ENCODE data around the gene MAT2B. TPM values are rescaled to one million over a fixed set of nuclear protein-coding genes. Genes with fewer than 3 reads are reported as not detected.

The MAT2B gene
- total and polyA plus RNA-seq, 4 experiments from 2014 or later: 150 to 420 (median 219) TPM

- ChIA-PET POLR2A (ENCODE audit: partially characterized antibody) (interaction anchor here (1.6 to 9.9 kb wide), 2 partner anchors 12 to 49 kb away, joined by 4 to 257 read pairs; partner anchors contain the start of genes HMMR and NUDCD2), CTCF (ENCODE audit: partially characterized antibody) (interaction anchor here (1.4 to 3.2 kb wide), 4 partner anchors 20 to 71 kb away, joined by 3 to 33 read pairs (median 6); partner anchors contain the start of genes CCNG1, HMMR and NUDCD2)
- no peaks in the 10 kb centered on the region for H3K27me3 Mint-ChIP-seq
- no peaks in the 10 kb centered on the region for H3K9me3 Mint-ChIP-seq
- H3K36me3 ChIP-seq (ENCODE audit: insufficient read depth, low read length): peaks cover 22% of the 10 kb centered on the region
- H3K4me1 Mint-ChIP-seq: peaks cover 42 to 74% (median 52%) of the 10 kb centered on the region in 4 donors
- H3K4me3 ChIP-seq (ENCODE audit: low read length in 2 of 2): peak overlapping the region; percentile 26 to 75
- H3K4me1 ChIP-seq (ENCODE audit: insufficient read depth, low read length): peaks cover 62% of the 10 kb centered on the region
- H3K27ac ChIP-seq (ENCODE audit: low read depth, low read length): peak overlapping the region; percentile 90
- intact Hi-C loops (cut with micrococcal nuclease): loop anchor here (2.0 kb wide), 1 partner anchor 13 kb away; no protein-coding TSS in a partner anchor
- peaks cover 22 to 56% of the 10 kb centered on the region in 2 donors for H3K36me3 Mint-ChIP-seq
- peak overlapping the region; percentile 97 to 100 (median 99) for H3K27ac Mint-ChIP-seq
- no peaks in the 10 kb centered on the region for H3K27me3 ChIP-seq (ENCODE audit: insufficient read depth, low read length)
- H3K4me3 Mint-ChIP-seq: peak overlapping the region; percentile 92 to 100 (median 98)
- H3K9me3 ChIP-seq (ENCODE audit: control insufficient read depth in 1 of 2, low read length in 2 of 2): no peaks in the 10 kb centered on the region
- peak in 1 of 5 donors; percentile 4 for DNase-seq
Measured at GRCh38 chr5:163509291-163509951, 4.0 kb downstream of the MAT2B start.

DNA sequence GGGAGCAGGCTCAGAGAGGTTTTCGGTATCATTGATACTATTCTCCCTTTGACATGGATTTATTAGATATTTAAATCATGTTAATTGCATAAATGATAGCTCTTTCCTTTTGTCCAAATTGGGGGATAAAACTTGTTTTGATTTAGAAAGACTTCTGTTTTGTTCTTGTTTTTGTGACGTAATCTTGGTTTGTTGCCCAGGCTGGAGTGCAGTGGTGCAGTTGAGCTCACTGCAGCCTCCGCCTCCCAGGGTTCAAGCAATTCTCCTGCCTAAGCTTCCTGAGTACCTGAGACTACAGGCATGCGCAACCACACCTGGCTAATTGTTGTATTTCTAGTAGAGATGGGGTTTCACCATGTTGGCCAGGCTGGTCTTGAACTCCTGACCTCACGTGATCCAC is 7.1 kb downstream of the MAT2B start:
- H3K27me3 ChIP-seq (ENCODE audit: insufficient read depth, low read length): no peaks in the 10 kb centered on the region
- peaks cover 64% of the 10 kb centered on the region for H3K4me1 ChIP-seq (ENCODE audit: insufficient read depth, low read length)
- CTCF ChIA-PET (ENCODE audit: partially characterized antibody): interaction anchor here (1.1 kb wide), 2 partner anchors 9 to 52 kb away, joined by 3 read pairs; partner anchors contain the start of genes HMMR and NUDCD2
- peaks cover 49% of the 10 kb centered on the region for H3K36me3 ChIP-seq (ENCODE audit: insufficient read depth, low read length)
- POLR2A ChIA-PET (ENCODE audit: partially characterized antibody): interaction anchor here (1.0 kb wide), 1 partner anchor 52 kb away, joined by 5 read pairs; the partner anchor contains the start of genes HMMR and NUDCD2
- no peak for DNase-seq
- Mint-ChIP-seq H3K36me3 (peaks cover 40 to 70% of the 10 kb centered on the region in 2 donors), H3K4me1 (peaks cover 39 to 75% (median 54%) of the 10 kb centered on the region in 4 donors), H3K27me3 (no peaks in the 10 kb centered on the region), H3K4me3 (peak overlapping the region in 5 of 8 donors; percentile 28 to 75 (median 39)), H3K9me3 (no peaks in the 10 kb centered on the region), H3K27ac (peak overlapping the region; percentile 58 to 89 (median 76))
- no peaks in the 10 kb centered on the region for H3K9me3 ChIP-seq (ENCODE audit: control insufficient read depth in 1 of 2, low read length in 2 of 2)
- H3K4me3 ChIP-seq (ENCODE audit: low read length in 2 of 2): no peak overlapping the region
- peak overlapping the region; percentile 22 for H3K27ac ChIP-seq (ENCODE audit: low read depth, low read length)
- intact Hi-C loops (cut with micrococcal nuclease): no loop called here

DNA sequence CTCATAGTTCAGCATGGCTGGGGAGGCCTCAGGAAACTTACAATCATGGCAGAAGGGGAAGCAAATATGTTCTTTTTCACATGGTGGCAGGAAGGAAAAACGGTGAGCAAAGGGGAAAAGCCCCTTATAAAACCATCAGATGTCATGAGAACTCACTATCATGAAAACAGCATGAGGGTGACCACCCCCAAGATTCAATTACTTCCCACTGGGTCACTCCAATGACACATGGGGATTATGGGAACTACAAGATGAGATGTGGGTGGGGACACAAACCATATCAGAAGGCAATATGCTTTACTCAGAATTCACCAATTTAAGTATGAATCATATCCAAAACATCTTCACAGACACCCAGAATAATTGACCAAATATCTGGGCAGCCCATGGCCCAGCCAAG is 19.7 kb downstream of the MAT2B start:
- Mint-ChIP-seq H3K27ac (no peak overlapping the region), H3K4me1 (peaks cover 0 to 3% (median 2%) of the 10 kb centered on the region in 4 donors), H3K27me3 (no peaks in the 10 kb centered on the region), H3K9me3 (peaks cover 0 to 4% (median 0%) of the 10 kb centered on the region in 8 donors), H3K4me3 (no peak overlapping the region), H3K36me3 (peaks cover 15 to 21% of the 10 kb centered on the region in 2 donors)
- CTCF ChIA-PET (ENCODE audit: partially characterized antibody): no interaction called here
- Histone ChIP-seq H3K27me3 (ENCODE audit: insufficient read depth, low read length) (no peaks in the 10 kb centered on the region), H3K27ac (ENCODE audit: low read depth, low read length) (no peak overlapping the region), H3K9me3 (ENCODE audit: control insufficient read depth in 1 of 2, low read length in 2 of 2) (no peaks in the 10 kb centered on the region), H3K4me3 (ENCODE audit: low read length in 2 of 2) (no peak overlapping the region), H3K4me1 (ENCODE audit: insufficient read depth, low read length) (no peaks in the 10 kb centered on the region), H3K36me3 (ENCODE audit: insufficient read depth, low read length) (no peaks in the 10 kb centered on the region)
- DNase-seq: no peak
- POLR2A ChIA-PET (ENCODE audit: partially characterized antibody): no interaction called here
- intact Hi-C loops (cut with micrococcal nuclease): no loop called here

DNA sequence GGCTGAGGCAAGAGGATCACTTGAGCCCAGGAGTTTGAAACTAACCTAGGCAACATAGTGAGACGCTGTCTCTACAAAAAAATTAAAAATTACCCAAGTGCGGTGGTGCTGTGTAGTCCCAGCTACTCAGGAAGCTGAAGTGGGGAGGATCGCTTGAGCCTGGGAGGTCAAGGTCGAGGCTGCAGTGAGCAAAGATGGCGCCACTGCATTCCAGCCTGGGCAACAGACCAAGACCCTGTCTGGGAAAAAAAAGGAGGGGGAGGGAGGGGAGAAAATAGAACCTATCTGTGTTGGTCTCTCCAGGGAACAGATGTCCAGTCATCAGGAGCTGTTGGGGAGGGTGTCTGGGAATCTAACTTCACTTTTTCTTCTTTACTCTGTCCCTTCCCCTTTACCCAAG is 24.3 kb downstream of the MAT2B start:
- H3K9me3 Mint-ChIP-seq: peaks cover 0 to 4% (median 0%) of the 10 kb centered on the region in 8 donors
- intact Hi-C loops (cut with micrococcal nuclease): no loop called here
- H3K9me3 ChIP-seq (ENCODE audit: control insufficient read depth in 1 of 2, low read length in 2 of 2): no peaks in the 10 kb centered on the region
- H3K27me3 ChIP-seq (ENCODE audit: insufficient read depth, low read length): no peaks in the 10 kb centered on the region
- H3K27ac ChIP-seq (ENCODE audit: low read depth, low read length): no peak overlapping the region
- no peaks in the 10 kb centered on the region for H3K4me1 Mint-ChIP-seq
- H3K4me3 Mint-ChIP-seq: no peak overlapping the region
- peaks cover 0 to 3% of the 10 kb centered on the region in 2 donors for H3K27me3 Mint-ChIP-seq
- CTCF ChIA-PET (ENCODE audit: partially characterized antibody): interaction anchor here (1.3 kb wide), 1 partner anchor 41 kb away, joined by 3 read pairs; no protein-coding TSS in a partner anchor
- H3K27ac Mint-ChIP-seq: no peak overlapping the region
- H3K4me1 ChIP-seq (ENCODE audit: insufficient read depth, low read length): no peaks in the 10 kb centered on the region
- peaks cover 0 to 7% of the 10 kb centered on the region in 2 donors for H3K36me3 Mint-ChIP-seq
- POLR2A ChIA-PET (ENCODE audit: partially characterized antibody): no interaction called here
- H3K36me3 ChIP-seq (ENCODE audit: insufficient read depth, low read length): no peaks in the 10 kb centered on the region
- H3K4me3 ChIP-seq (ENCODE audit: low read length in 2 of 2): no peak overlapping the region
- no peak for DNase-seq

DNA sequence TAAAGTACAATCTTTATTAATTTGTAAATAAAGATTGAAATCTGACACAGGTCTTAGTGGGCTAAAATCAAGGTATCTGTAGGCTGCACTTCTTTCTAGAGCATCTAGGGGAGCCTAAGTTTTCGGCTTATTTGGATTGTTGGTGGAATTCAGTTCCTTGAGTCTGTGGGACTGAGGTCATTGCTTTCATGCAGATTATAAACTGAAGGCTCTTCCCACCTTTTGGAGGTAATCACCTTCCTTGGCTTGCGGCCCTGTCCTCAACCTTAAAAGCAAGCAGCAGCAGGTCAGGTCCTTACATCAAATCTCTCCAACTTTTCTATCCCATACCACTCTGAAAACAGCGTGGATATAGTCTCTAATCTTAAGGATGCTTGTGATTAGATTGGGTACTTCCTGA is 25.9 kb downstream of the MAT2B start:
- Histone ChIP-seq H3K36me3 (ENCODE audit: insufficient read depth, low read length) (no peaks in the 10 kb centered on the region), H3K27me3 (ENCODE audit: insufficient read depth, low read length) (no peaks in the 10 kb centered on the region), H3K27ac (ENCODE audit: low read depth, low read length) (no peak overlapping the region), H3K4me3 (ENCODE audit: low read length in 2 of 2) (no peak overlapping the region), H3K4me1 (ENCODE audit: insufficient read depth, low read length) (no peaks in the 10 kb centered on the region), H3K9me3 (ENCODE audit: control insufficient read depth in 1 of 2, low read length in 2 of 2) (no peaks in the 10 kb centered on the region)
- ChIA-PET POLR2A (ENCODE audit: partially characterized antibody) (no interaction called here), CTCF (ENCODE audit: partially characterized antibody) (interaction anchor here (1.0 to 1.3 kb wide), 2 partner anchors 42 to 123 kb away, joined by 3 read pairs; no protein-coding TSS in a partner anchor)
- no peaks in the 10 kb centered on the region for H3K36me3 Mint-ChIP-seq
- H3K4me3 Mint-ChIP-seq: no peak overlapping the region
- no peaks in the 10 kb centered on the region for H3K9me3 Mint-ChIP-seq
- no peak for DNase-seq
- intact Hi-C loops (cut with micrococcal nuclease): no loop called here
- H3K4me1 Mint-ChIP-seq: peaks cover 0 to 2% (median 0%) of the 10 kb centered on the region in 4 donors
- H3K27me3 Mint-ChIP-seq: peaks cover 0 to 3% of the 10 kb centered on the region in 2 donors
- H3K27ac Mint-ChIP-seq: no peak overlapping the region

- Histone ChIP-seq H3K27ac (ENCODE audit: low read depth, low read length) (no peak overlapping the region), H3K27me3 (ENCODE audit: insufficient read depth, low read length) (no peaks in the 10 kb centered on the region), H3K4me3 (ENCODE audit: low read length in 2 of 2) (no peak overlapping the region), H3K9me3 (ENCODE audit: control insufficient read depth in 1 of 2, low read length in 2 of 2) (no peaks in the 10 kb centered on the region), H3K4me1 (ENCODE audit: insufficient read depth, low read length) (no peaks in the 10 kb centered on the region), H3K36me3 (ENCODE audit: insufficient read depth, low read length) (no peaks in the 10 kb centered on the region)
- no peak for DNase-seq
- Mint-ChIP-seq H3K9me3 (no peaks in the 10 kb centered on the region), H3K27ac (no peak overlapping the region), H3K4me1 (peaks cover 0 to 2% (median 0%) of the 10 kb centered on the region in 4 donors), H3K36me3 (peaks cover 0 to 4% of the 10 kb centered on the region in 2 donors), H3K4me3 (no peak overlapping the region), H3K27me3 (peaks cover 0 to 5% of the 10 kb centered on the region in 2 donors)
- intact Hi-C loops (cut with micrococcal nuclease): no loop called here
- ChIA-PET CTCF (ENCODE audit: partially characterized antibody) (no interaction called here), POLR2A (ENCODE audit: partially characterized antibody) (no interaction called here)
Measured at GRCh38 chr5:163532171-163533084, 27.0 kb downstream of the MAT2B start.

DNA sequence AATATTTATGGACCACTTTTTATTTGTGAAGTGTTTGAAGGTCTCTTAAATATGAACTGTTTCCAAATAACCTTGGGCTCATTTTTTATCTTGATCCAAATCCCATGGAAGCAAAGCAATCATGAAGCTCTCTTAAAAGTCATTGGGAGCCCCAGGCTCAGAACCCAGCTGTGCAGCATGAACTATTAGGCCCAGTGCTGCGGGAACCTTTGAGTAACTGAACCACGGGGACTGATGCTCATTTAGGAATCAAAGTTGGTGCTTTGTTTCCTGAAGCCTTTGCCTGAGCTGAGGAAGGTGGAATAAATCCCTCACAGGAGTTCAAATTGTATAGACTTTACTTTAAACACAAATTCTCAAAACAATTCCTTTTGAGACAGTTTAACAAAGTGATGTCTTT is 27.8 kb downstream of the MAT2B start:
- Mint-ChIP-seq H3K27me3 (peaks cover 0 to 5% of the 10 kb centered on the region in 2 donors), H3K4me3 (no peak overlapping the region), H3K4me1 (peaks cover 0 to 2% (median 0%) of the 10 kb centered on the region in 4 donors), H3K27ac (no peak overlapping the region), H3K9me3 (no peaks in the 10 kb centered on the region), H3K36me3 (peaks cover 0 to 4% of the 10 kb centered on the region in 2 donors)
- ChIA-PET POLR2A (ENCODE audit: partially characterized antibody) (no interaction called here), CTCF (ENCODE audit: partially characterized antibody) (no interaction called here)
- Histone ChIP-seq H3K27me3 (ENCODE audit: insufficient read depth, low read length) (no peaks in the 10 kb centered on the region), H3K27ac (ENCODE audit: low read depth, low read length) (no peak overlapping the region), H3K9me3 (ENCODE audit: control insufficient read depth in 1 of 2, low read length in 2 of 2) (no peaks in the 10 kb centered on the region), H3K4me3 (ENCODE audit: low read length in 2 of 2) (no peak overlapping the region), H3K4me1 (ENCODE audit: insufficient read depth, low read length) (no peaks in the 10 kb centered on the region), H3K36me3 (ENCODE audit: insufficient read depth, low read length) (no peaks in the 10 kb centered on the region)
- no peak for DNase-seq
- intact Hi-C loops (cut with micrococcal nuclease): no loop called here
